ENCODE measurements around the gene GABPB1.

The GABPB1 gene

GRCh38 chr15:50361756-50362155, 6.8 kb upstream of the GABPB1 start:
- peaks cover 65% of the 10 kb centered on the region for H3K36me3 ChIP-seq
- TF ChIP-seq, protein P1, sequence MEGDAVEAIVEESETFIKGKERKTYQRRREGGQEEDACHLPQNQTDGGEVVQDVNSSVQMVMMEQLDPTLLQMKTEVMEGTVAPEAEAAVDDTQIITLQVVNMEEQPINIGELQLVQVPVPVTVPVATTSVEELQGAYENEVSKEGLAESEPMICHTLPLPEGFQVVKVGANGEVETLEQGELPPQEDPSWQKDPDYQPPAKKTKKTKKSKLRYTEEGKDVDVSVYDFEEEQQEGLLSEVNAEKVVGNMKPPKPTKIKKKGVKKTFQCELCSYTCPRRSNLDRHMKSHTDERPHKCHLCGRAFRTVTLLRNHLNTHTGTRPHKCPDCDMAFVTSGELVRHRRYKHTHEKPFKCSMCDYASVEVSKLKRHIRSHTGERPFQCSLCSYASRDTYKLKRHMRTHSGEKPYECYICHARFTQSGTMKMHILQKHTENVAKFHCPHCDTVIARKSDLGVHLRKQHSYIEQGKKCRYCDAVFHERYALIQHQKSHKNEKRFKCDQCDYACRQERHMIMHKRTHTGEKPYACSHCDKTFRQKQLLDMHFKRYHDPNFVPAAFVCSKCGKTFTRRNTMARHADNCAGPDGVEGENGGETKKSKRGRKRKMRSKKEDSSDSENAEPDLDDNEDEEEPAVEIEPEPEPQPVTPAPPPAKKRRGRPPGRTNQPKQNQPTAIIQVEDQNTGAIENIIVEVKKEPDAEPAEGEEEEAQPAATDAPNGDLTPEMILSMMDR (IDR thresholded peaks at IDR 0.05; ENCODE audit: low read depth, low read length): no peak
- no peaks in the 10 kb centered on the region for H3K27me3 ChIP-seq (ENCODE audit: insufficient read depth, low read depth, severe bottlenecking)
- no peak overlapping the region for H3K27ac ChIP-seq
- H3K4me3 ChIP-seq (ENCODE audit: low read depth, low read length): no peak overlapping the region
- H3K9me3 ChIP-seq (ENCODE audit: severe bottlenecking): no peaks in the 10 kb centered on the region
- no peak for DNase-seq

- H3K4me3 ChIP-seq (ENCODE audit: low read depth, low read length): no peak overlapping the region
- H3K27me3 ChIP-seq (ENCODE audit: insufficient read depth, low read depth, severe bottlenecking): no peaks in the 10 kb centered on the region
- peaks cover 76% of the 10 kb centered on the region for H3K36me3 ChIP-seq
- H3K9me3 ChIP-seq (ENCODE audit: severe bottlenecking): no peaks in the 10 kb centered on the region
- no peak overlapping the region for H3K27ac ChIP-seq
- TF ChIP-seq, protein P1 (IDR thresholded peaks at IDR 0.05; ENCODE audit: low read depth, low read length): peak; percentile 60
- DNase-seq: peak; percentile 30
Observed at GRCh38 chr15:50358845-50359244, 3.8 kb upstream of the GABPB1 start.

GRCh38 chr15:50355980-50356379, 982 bp upstream of the GABPB1 start:
- no peak for DNase-seq
- Histone ChIP-seq H3K9me3 (ENCODE audit: severe bottlenecking) (no peaks in the 10 kb centered on the region), H3K36me3 (peaks cover 60% of the 10 kb centered on the region), H3K27me3 (ENCODE audit: insufficient read depth, low read depth, severe bottlenecking) (no peaks in the 10 kb centered on the region), H3K27ac (peak overlapping the region; percentile 99), H3K4me3 (ENCODE audit: low read depth, low read length) (peak overlapping the region; percentile 65)
- TF ChIP-seq, protein P1 (IDR thresholded peaks at IDR 0.05; ENCODE audit: low read depth, low read length): no peak

GRCh38 chr15:50355619-50355905, 564 bp upstream of the GABPB1 start:
- H3K4me3 ChIP-seq (ENCODE audit: low read depth, low read length): peak overlapping the region; percentile 65
- DNase-seq: no peak
- TF ChIP-seq, protein P1 (IDR thresholded peaks at IDR 0.05; ENCODE audit: low read depth, low read length): no peak
- no peaks in the 10 kb centered on the region for H3K9me3 ChIP-seq (ENCODE audit: severe bottlenecking)
- H3K36me3 ChIP-seq: peaks cover 58% of the 10 kb centered on the region
- H3K27me3 ChIP-seq (ENCODE audit: insufficient read depth, low read depth, severe bottlenecking): no peaks in the 10 kb centered on the region
- H3K27ac ChIP-seq: peak overlapping the region; percentile 99

- peaks cover 44% of the 10 kb centered on the region for H3K36me3 ChIP-seq
- peak overlapping the region; percentile 65 for H3K4me3 ChIP-seq (ENCODE audit: low read depth, low read length)
- no peaks in the 10 kb centered on the region for H3K27me3 ChIP-seq (ENCODE audit: insufficient read depth, low read depth, severe bottlenecking)
- H3K9me3 ChIP-seq (ENCODE audit: severe bottlenecking): no peaks in the 10 kb centered on the region
- TF ChIP-seq, protein P1 (IDR thresholded peaks at IDR 0.05; ENCODE audit: low read depth, low read length): no peak
- peak; percentile 48 for DNase-seq
- H3K27ac ChIP-seq: peak overlapping the region; percentile 99
Observed at GRCh38 chr15:50353975-50354837, 792 bp downstream of the GABPB1 start.
